HEK293T (cell line): ENCODE measurements around the gene TTLL12.

Experiments
- CTCF ChIA-PET: fragments of 350-600 bp; formaldehyde crosslinking; extraction: SDS; loops from one replicate; lab custom pipeline; 2021; ENCODE audit warnings: antibody characterized with exemption, inconsistent platforms; lab: Yijun Ruan, JAX
- POLR2A ChIA-PET: fragments of 350-600 bp; formaldehyde crosslinking; extraction: SDS; loops from one replicate; lab custom pipeline; 2020; ENCODE audit warnings: antibody characterized with exemption, inconsistent platforms; lab: Yijun Ruan, JAX
- DNase-seq: peaks from one replicate; pipeline ENCODE4 v3.0.0; 2012; ENCODE audit warnings: mixed read lengths; ENCODE audit errors: extremely low spot score
- ARNT ChIP-seq: fragments of 450-650 bp; IDR thresholded peaks from 2 replicates; pipeline ENCODE4 v1.6.1; 2017; ENCODE audit warnings: mild to moderate bottlenecking
- BHLHE40 ChIP-seq: fragments of 450-650 bp; IDR thresholded peaks from 2 replicates; pipeline ENCODE4 v1.6.1; 2016; ENCODE audit warnings: mild to moderate bottlenecking, moderate library complexity, borderline replicate concordance
- CTBP1 ChIP-seq: fragments of 450-650 bp; IDR thresholded peaks from 2 replicates; pipeline ENCODE4 v1.6.1; 2016; ENCODE audit warnings: borderline replicate concordance
- ELF4 ChIP-seq: fragments of 450-650 bp; IDR thresholded peaks from 2 replicates; pipeline ENCODE4 v1.6.1; 2017; ENCODE audit warnings: antibody characterized with exemption
- FOXA1 ChIP-seq: fragments of 450-650 bp; IDR thresholded peaks from 2 replicates; pipeline ENCODE4 v1.6.1; 2016; ENCODE audit warnings: mild to moderate bottlenecking
- FOXK2 ChIP-seq: fragments of 450-650 bp; IDR thresholded peaks from 2 replicates; pipeline ENCODE4 v1.6.1; 2016; ENCODE audit warnings: mild to moderate bottlenecking
- FOXM1 ChIP-seq: fragments of 450-650 bp; IDR thresholded peaks from 2 replicates; pipeline ENCODE4 v1.6.1; 2017; ENCODE audit warnings: mild to moderate bottlenecking, borderline replicate concordance
- HDGF ChIP-seq: fragments of 450-650 bp; IDR thresholded peaks from 2 replicates; pipeline ENCODE4 v1.6.1; 2017; ENCODE audit warnings: antibody characterized with exemption, borderline replicate concordance
- L3MBTL2 ChIP-seq: fragments of 450-650 bp; conservative IDR thresholded peaks from 2 replicates; pipeline ENCODE4 v1.6.1; 2016; ENCODE audit warnings: mild to moderate bottlenecking
- LEF1 ChIP-seq: fragments of 450-650 bp; IDR thresholded peaks from 2 replicates; pipeline ENCODE4 v1.6.1; 2017; ENCODE audit warnings: mild to moderate bottlenecking, borderline replicate concordance
- NFRKB ChIP-seq: fragments of 450-650 bp; IDR thresholded peaks from 2 replicates; pipeline ENCODE4 v1.6.1; 2016; ENCODE audit warnings: mild to moderate bottlenecking, moderate library complexity
- PKNOX1 ChIP-seq: fragments of 450-650 bp; IDR thresholded peaks from 2 replicates; pipeline ENCODE4 v1.6.1; 2016
- SP1 ChIP-seq: fragments of 450-650 bp; IDR thresholded peaks from 2 replicates; pipeline ENCODE4 v1.6.1; 2017
- SUZ12 ChIP-seq: fragments of 450-650 bp; IDR thresholded peaks from 2 replicates; pipeline ENCODE4 v1.6.1; 2016; ENCODE audit warnings: mild to moderate bottlenecking
- TARDBP ChIP-seq: fragments of 450-650 bp; IDR thresholded peaks from 2 replicates; pipeline ENCODE4 v1.6.1; 2016
- ZNF384 ChIP-seq: fragments of 450-650 bp; IDR thresholded peaks from 2 replicates; pipeline ENCODE4 v1.6.1; 2016

Gene TTLL12

GRCh38 chr22:43185860-43186261 is 1.1 kb downstream of the TTLL12 start:
- no peak for DNase-seq
- ChIA-PET CTCF (interaction anchor here (1.0 kb wide), 1 partner anchor 22 kb away, joined by 4 read pairs; no protein-coding TSS in a partner anchor), POLR2A (interaction anchor here (1.0 to 2.7 kb wide), 4 partner anchors 28 to 673 kb away, joined by 4 to 25 read pairs (median 6); no protein-coding TSS in a partner anchor)
- no peak for TF ChIP-seq FOXA1
- TF ChIP-seq PKNOX1: peak; percentile 32; the same call in 1 of the 2 replicates

GRCh38 chr22:43183496-43184277 is 3.2 kb downstream of the TTLL12 start:
- CTCF ChIA-PET: no interaction called here
- POLR2A ChIA-PET: interaction anchor here (0.6 kb wide), 1 partner anchor 10 kb away, joined by 3 read pairs; no protein-coding TSS in a partner anchor
- no peak for DNase-seq
- TF ChIP-seq ZNF384: no peak
- no peak for TF ChIP-seq BHLHE40
- TF ChIP-seq ELF4: no peak
- TF ChIP-seq FOXA1: no peak
- no peak for TF ChIP-seq NFRKB
- no peak for TF ChIP-seq LEF1
- TF ChIP-seq TARDBP: no peak
- no peak for TF ChIP-seq PKNOX1
- TF ChIP-seq SUZ12: no peak
- no peak for TF ChIP-seq FOXK2
- no peak for TF ChIP-seq L3MBTL2
- no peak for TF ChIP-seq SP1
- no peak for TF ChIP-seq CTBP1
- TF ChIP-seq FOXM1: no peak

- POLR2A ChIA-PET: no interaction called here
- CTCF ChIA-PET: no interaction called here
- no peak for DNase-seq
Measured at GRCh38 chr22:43182726-43183125, 4.2 kb downstream of the TTLL12 start.

GRCh38 chr22:43182118-43182517 is 4.8 kb downstream of the TTLL12 start:
- TF ChIP-seq L3MBTL2: no peak
- TF ChIP-seq SUZ12: no peak
- TF ChIP-seq LEF1: no peak
- CTCF ChIA-PET: no interaction called here
- POLR2A ChIA-PET: no interaction called here
- DNase-seq: no peak

More at GRCh38 chr22:43182726-43183125, 4.2 kb downstream of the TTLL12 start:
- TF ChIP-seq TARDBP: no peak
- no peak for TF ChIP-seq ARNT
- TF ChIP-seq SUZ12: no peak
- TF ChIP-seq SP1: no peak
- TF ChIP-seq LEF1: no peak
- no peak for TF ChIP-seq FOXA1

GRCh38 chr22:43181321-43182076 is 5.4 kb downstream of the TTLL12 start:
- no peak for DNase-seq
- POLR2A ChIA-PET: no interaction called here
- CTCF ChIA-PET: no interaction called here
- TF ChIP-seq SP1 (no peak), PKNOX1 (no peak), SUZ12 (no peak), FOXA1 (no peak), ARNT (no peak), LEF1 (no peak), FOXM1 (no peak), L3MBTL2 (no peak), ELF4 (no peak)

GRCh38 chr22:43180670-43181069 is 6.3 kb downstream of the TTLL12 start:
- TF ChIP-seq PKNOX1 (no peak), ZNF384 (no peak)
- ChIA-PET CTCF (no interaction called here), POLR2A (no interaction called here)
- DNase-seq: no peak

GRCh38 chr22:43179911-43180195 is 7.1 kb downstream of the TTLL12 start:
- no peak for TF ChIP-seq SP1
- no peak for TF ChIP-seq L3MBTL2
- no peak for TF ChIP-seq BHLHE40
- no peak for TF ChIP-seq SUZ12
- TF ChIP-seq HDGF: no peak
- ChIA-PET POLR2A (no interaction called here), CTCF (no interaction called here)
- no peak for DNase-seq
